ENCODE measurements around the gene MAPT.
A peak's percentile ranks its signal among the peaks of the same experiment; 100 is the strongest.
"Not testable (repeated sequence)": the region's sequence is repeated elsewhere in the genome, so short reads cannot be mapped to it uniquely, and the experiment has no call there.

The MAPT gene

GRCh38 chr17:46020998-46021397 lies 126.6 kb downstream of the MAPT start:
- no peak for DNase-seq (ENCODE audit: insufficient read length, low spot score)
- no peak for FAIRE-seq

GRCh38 chr17:46023366-46023765 lies 129.0 kb downstream of the MAPT start:
- FAIRE-seq; DNase-seq (ENCODE audit: insufficient read length, low spot score): not testable (repeated sequence)

GRCh38 chr17:46023783-46024388 lies 129.5 kb downstream of the MAPT start:
- FAIRE-seq, result no peak

GRCh38 chr17:46024590-46024989 lies 130.2 kb downstream of the MAPT start:
- DNase-seq (ENCODE audit: insufficient read length, low spot score), result no peak
- FAIRE-seq, result no peak

More at GRCh38 chr17:46023783-46024388, 129.5 kb downstream of the MAPT start:
- no peak for DNase-seq (ENCODE audit: insufficient read length, low spot score)

- no peak for DNase-seq (ENCODE audit: insufficient read length, low spot score)
Measured at GRCh38 chr17:46025060-46025459, 130.7 kb downstream of the MAPT start.

GRCh38 chr17:46025510-46026165 lies 131.3 kb downstream of the MAPT start:
- no peak for FAIRE-seq
- no peak for DNase-seq (ENCODE audit: insufficient read length, low spot score)

More at GRCh38 chr17:46025060-46025459, 130.7 kb downstream of the MAPT start:
- no peak for FAIRE-seq

GRCh38 chr17:46026166-46027047 lies 132.1 kb downstream of the MAPT start:
- FAIRE-seq (no peak), DNase-seq (ENCODE audit: insufficient read length, low spot score) (no peak)

- FAIRE-seq, result no peak
- DNase-seq (ENCODE audit: insufficient read length, low spot score), result no peak
Measured at GRCh38 chr17:46027048-46027975, 133.0 kb downstream of the MAPT start.

GRCh38 chr17:46027976-46028325 lies 133.6 kb downstream of the MAPT start:
- DNase-seq (ENCODE audit: insufficient read length, low spot score) (no peak), FAIRE-seq (peak; percentile 49)

GRCh38 chr17:46028374-46028773 lies 134.0 kb downstream of the MAPT start:
- FAIRE-seq (no peak), DNase-seq (ENCODE audit: insufficient read length, low spot score) (no peak)

- FAIRE-seq, result no peak
- DNase-seq (ENCODE audit: insufficient read length, low spot score), result no peak
Measured at GRCh38 chr17:46028981-46029565, 134.7 kb downstream of the MAPT start.

- DNase-seq (ENCODE audit: insufficient read length, low spot score) (no peak), FAIRE-seq (no peak)
Measured at GRCh38 chr17:46029627-46030026, 135.3 kb downstream of the MAPT start.

GRCh38 chr17:46030752-46031151 lies 136.4 kb downstream of the MAPT start:
- DNase-seq (ENCODE audit: insufficient read length, low spot score), result no peak
- FAIRE-seq, result peak; percentile 68

GRCh38 chr17:46031440-46031839 lies 137.1 kb downstream of the MAPT start:
- no peak for DNase-seq (ENCODE audit: insufficient read length, low spot score)
- FAIRE-seq, result no peak

- DNase-seq (ENCODE audit: insufficient read length, low spot score) (no peak), FAIRE-seq (no peak)
Measured at GRCh38 chr17:46031920-46032319, 137.6 kb downstream of the MAPT start.

GRCh38 chr17:46032909-46033308 lies 138.6 kb downstream of the MAPT start:
- FAIRE-seq, result peak; percentile 72
- DNase-seq (ENCODE audit: insufficient read length, low spot score), result no peak

GRCh38 chr17:46033392-46033791 lies 139.0 kb downstream of the MAPT start:
- DNase-seq (ENCODE audit: insufficient read length, low spot score) (no peak), FAIRE-seq (no peak)

- FAIRE-seq (no peak), DNase-seq (ENCODE audit: insufficient read length, low spot score) (no peak)
Measured at GRCh38 chr17:46035112-46035818, 140.9 kb downstream of the MAPT start.

- FAIRE-seq, result no peak
- DNase-seq (ENCODE audit: insufficient read length, low spot score), result no peak
Measured at GRCh38 chr17:46036491-46036890, 142.1 kb downstream of the MAPT start.
